DND-41 (cell line): ENCODE results near the gene PAK1.

Source experiments
- ATAC-seq: fragments of 200-7000 bp; cut with Tn5 transposase; 3 replicates; pipeline ENCODE4 v1.9.1; 2021; ENCODE audit warnings: low read depth; ENCODE audit not compliant: insufficient read depth
- DNase-seq: peaks from one replicate; pipeline ENCODE4 v3.0.0-alpha.2; 2020
- H2AFZ ChIP-seq: 2 replicates; pipeline ENCODE4 v1.6.0; 2012; ENCODE audit warnings: low read depth, low read length
- H3K27ac ChIP-seq: 2 replicates; pipeline ENCODE4 v1.5.1; 2012; ENCODE audit warnings: low read length, inconsistent platforms
- H3K27me3 ChIP-seq: fragments of 200-600 bp; sonication (generic); 2 replicates; pipeline ENCODE4 v1.6.0; 2012; ENCODE audit warnings: low read length, mild to moderate bottlenecking, inconsistent platforms; ENCODE audit not compliant: insufficient read depth, poor library complexity
- H3K36me3 ChIP-seq: 2 replicates; pipeline ENCODE4 v1.5.1; 2012; ENCODE audit warnings: low read length, inconsistent platforms; ENCODE audit not compliant: insufficient read depth
- H3K4me1 ChIP-seq: 2 replicates; pipeline ENCODE4 v1.5.1; 2012; ENCODE audit warnings: mild to moderate bottlenecking, low read length; ENCODE audit not compliant: insufficient read depth
- H3K4me2 ChIP-seq: 2 replicates; pipeline ENCODE4 v1.6.0; 2012; ENCODE audit warnings: mild to moderate bottlenecking, moderate library complexity, low read length, inconsistent platforms; ENCODE audit not compliant: insufficient read depth
- H3K4me3 ChIP-seq, 2 experiments: fragments of 200-600 bp in 1 of 2; shearing (Covaris generic) in 1 of 2; 2 replicates each; pipeline ENCODE4 v1.5.1; 2012 to 2016; ENCODE audit warnings: inconsistent platforms in 2 of 2, low read length in 2 of 2, mild to moderate bottlenecking in 2 of 2, low read depth in 1 of 2, moderate library complexity in 1 of 2
- H3K79me2 ChIP-seq: 2 replicates; pipeline ENCODE4 v1.6.0; 2012; ENCODE audit warnings: low read length, inconsistent platforms; ENCODE audit not compliant: insufficient read depth
- H3K9ac ChIP-seq: 2 replicates; pipeline ENCODE4 v1.6.0; 2012; ENCODE audit warnings: low read depth, mild to moderate bottlenecking, inconsistent platforms, low read length, moderate library complexity
- H3K9me3 ChIP-seq: 2 replicates; pipeline ENCODE4 v1.5.1; 2012; ENCODE audit warnings: low read length, moderate library complexity, mild to moderate bottlenecking, inconsistent platforms; ENCODE audit not compliant: insufficient read depth, severe bottlenecking
- H4K20me1 ChIP-seq: 2 replicates; pipeline ENCODE4 v1.6.0; 2012; ENCODE audit warnings: low read length; ENCODE audit not compliant: insufficient read depth
- EZH2 ChIP-seq: IDR thresholded peaks from 3 replicates; pipeline ENCODE4 v1.6.1; 2012; ENCODE audit warnings: borderline replicate concordance, low read depth, mild to moderate bottlenecking, moderate library complexity, low read length, inconsistent platforms; ENCODE audit not compliant: severe bottlenecking
- TF ChIP-seq, protein P1 (sequence below): IDR thresholded peaks from 2 replicates; pipeline ENCODE4 v1.5.1; 2012; ENCODE audit warnings: borderline replicate concordance, low read length, moderate library complexity, mild to moderate bottlenecking; ENCODE audit not compliant: poor library complexity, severe bottlenecking; ENCODE audit errors: extremely low read depth

PAK1 gene

DNA sequence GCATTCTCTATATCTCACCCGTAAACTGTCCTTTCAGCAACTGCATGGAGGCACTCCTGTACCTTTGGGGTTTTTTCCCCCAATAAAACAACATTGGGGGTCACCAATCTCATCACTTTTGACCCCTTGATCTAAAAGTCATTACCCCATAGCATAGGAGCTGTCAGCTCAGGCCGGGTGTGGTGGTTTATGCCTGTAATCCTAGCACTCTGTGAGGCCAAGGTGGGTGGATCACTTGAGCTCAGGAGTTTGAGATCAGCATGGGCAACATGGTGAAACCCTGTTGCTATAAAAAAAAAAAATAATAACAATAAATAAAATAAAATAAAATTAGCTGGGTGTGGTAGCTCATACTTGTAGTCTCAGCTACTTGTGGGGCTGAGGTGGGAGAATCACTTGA, 155.3 kb downstream of the PAK1 start:
- Histone ChIP-seq H3K4me1 (no peaks in the 10 kb centered on the region), H3K9me3 (no peaks in the 10 kb centered on the region), H4K20me1 (no peaks in the 10 kb centered on the region), H3K27ac (no peak overlapping the region), H3K79me2 (no peaks in the 10 kb centered on the region), H3K27me3 (no peaks in the 10 kb centered on the region), H3K4me3 (no peak overlapping the region), H3K36me3 (peaks cover 15% of the 10 kb centered on the region), H3K4me2 (no peak overlapping the region), H2AFZ (no peak overlapping the region), H3K9ac (no peak overlapping the region)
- no peak for ATAC-seq
- TF ChIP-seq EZH2, result no peak
- no peak for DNase-seq

DNA sequence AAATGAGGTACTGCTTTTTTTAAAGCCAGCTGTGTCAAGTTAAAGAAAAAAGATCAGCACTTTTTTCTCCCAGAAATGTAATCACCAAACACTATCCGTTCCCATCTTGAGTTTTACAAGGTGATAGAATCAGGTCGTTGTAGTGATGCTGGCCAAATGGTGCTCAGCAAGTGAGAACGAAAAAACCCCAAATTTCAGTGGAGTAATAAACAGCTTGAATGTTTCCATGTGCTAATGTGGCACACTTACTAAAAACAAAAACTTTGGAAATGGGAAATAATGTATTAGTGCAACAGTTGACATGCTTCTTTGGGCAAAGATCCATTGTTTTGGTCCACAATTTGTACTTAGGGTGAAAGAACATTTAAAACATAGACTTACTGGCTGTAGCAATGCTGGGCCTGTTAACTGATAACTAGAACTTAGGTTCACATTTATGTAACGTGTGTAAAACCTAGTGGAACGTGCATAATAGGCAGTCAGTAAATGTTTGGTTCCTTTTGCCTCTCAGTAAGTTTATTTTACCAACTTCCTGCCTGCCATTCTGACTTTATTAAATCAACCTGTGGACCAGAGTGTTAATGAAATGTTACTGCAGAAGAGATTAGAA, 157.1 kb downstream of the PAK1 start:
- H3K4me3 ChIP-seq, result no peak overlapping the region
- no peak overlapping the region for H2AFZ ChIP-seq
- H3K9me3 ChIP-seq, result no peaks in the 10 kb centered on the region
- ATAC-seq (no peak), DNase-seq (no peak)
- no peak overlapping the region for H3K4me2 ChIP-seq
- H3K27me3 ChIP-seq, result no peaks in the 10 kb centered on the region
- TF ChIP-seq, protein P1, sequence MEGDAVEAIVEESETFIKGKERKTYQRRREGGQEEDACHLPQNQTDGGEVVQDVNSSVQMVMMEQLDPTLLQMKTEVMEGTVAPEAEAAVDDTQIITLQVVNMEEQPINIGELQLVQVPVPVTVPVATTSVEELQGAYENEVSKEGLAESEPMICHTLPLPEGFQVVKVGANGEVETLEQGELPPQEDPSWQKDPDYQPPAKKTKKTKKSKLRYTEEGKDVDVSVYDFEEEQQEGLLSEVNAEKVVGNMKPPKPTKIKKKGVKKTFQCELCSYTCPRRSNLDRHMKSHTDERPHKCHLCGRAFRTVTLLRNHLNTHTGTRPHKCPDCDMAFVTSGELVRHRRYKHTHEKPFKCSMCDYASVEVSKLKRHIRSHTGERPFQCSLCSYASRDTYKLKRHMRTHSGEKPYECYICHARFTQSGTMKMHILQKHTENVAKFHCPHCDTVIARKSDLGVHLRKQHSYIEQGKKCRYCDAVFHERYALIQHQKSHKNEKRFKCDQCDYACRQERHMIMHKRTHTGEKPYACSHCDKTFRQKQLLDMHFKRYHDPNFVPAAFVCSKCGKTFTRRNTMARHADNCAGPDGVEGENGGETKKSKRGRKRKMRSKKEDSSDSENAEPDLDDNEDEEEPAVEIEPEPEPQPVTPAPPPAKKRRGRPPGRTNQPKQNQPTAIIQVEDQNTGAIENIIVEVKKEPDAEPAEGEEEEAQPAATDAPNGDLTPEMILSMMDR, result no peak
- no peak for TF ChIP-seq EZH2
- no peaks in the 10 kb centered on the region for H4K20me1 ChIP-seq
- H3K9ac ChIP-seq, result no peak overlapping the region
- no peaks in the 10 kb centered on the region for H3K79me2 ChIP-seq
- peaks cover under 1% of the 10 kb centered on the region; the same call in 1 of the 2 replicates for H3K36me3 ChIP-seq
- H3K4me1 ChIP-seq, result no peaks in the 10 kb centered on the region
- H3K27ac ChIP-seq, result no peak overlapping the region

DNA sequence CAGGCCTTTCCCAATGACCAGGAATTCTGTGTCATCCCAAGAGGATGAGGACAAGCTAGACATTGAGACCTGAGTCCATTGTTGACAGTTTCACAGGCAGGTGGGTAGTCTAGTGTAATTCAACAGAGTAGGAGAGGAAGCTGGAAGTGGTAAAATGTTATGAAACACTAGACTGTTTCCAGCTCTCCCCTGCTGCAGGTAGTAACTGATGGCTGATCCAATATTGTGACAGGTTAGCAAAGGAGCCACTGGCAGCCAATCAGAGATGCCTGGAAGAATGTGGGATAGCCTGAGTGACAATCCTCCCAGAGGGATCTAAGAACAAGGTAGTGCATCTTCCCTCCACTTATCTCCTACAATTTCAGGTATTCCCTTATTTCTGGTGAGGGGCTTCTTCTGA, 161.8 kb downstream of the PAK1 start:
- Histone ChIP-seq H2AFZ (no peak overlapping the region), H3K79me2 (no peaks in the 10 kb centered on the region), H3K27ac (no peak overlapping the region), H3K9ac (no peak overlapping the region), H3K27me3 (no peaks in the 10 kb centered on the region), H3K4me2 (no peak overlapping the region), H3K9me3 (no peaks in the 10 kb centered on the region), H3K36me3 (no peaks in the 10 kb centered on the region), H4K20me1 (no peaks in the 10 kb centered on the region), H3K4me3 (no peak overlapping the region), H3K4me1 (no peaks in the 10 kb centered on the region)
- no peak for DNase-seq
- TF ChIP-seq, protein P1, result no peak
- ATAC-seq, result no peak

GRCh38 chr11:77311701-77312100, 162.2 kb downstream of the PAK1 start:
- no peak overlapping the region for H3K27ac ChIP-seq
- no peak overlapping the region for H2AFZ ChIP-seq
- TF ChIP-seq EZH2, result no peak
- TF ChIP-seq, protein P1, result no peak
- H4K20me1 ChIP-seq, result no peaks in the 10 kb centered on the region
- DNase-seq (no peak), ATAC-seq (no peak)
- no peaks in the 10 kb centered on the region for H3K79me2 ChIP-seq
- no peaks in the 10 kb centered on the region for H3K9me3 ChIP-seq
- H3K9ac ChIP-seq, result no peak overlapping the region
- H3K4me2 ChIP-seq, result no peak overlapping the region
- no peaks in the 10 kb centered on the region for H3K27me3 ChIP-seq
- H3K4me1 ChIP-seq, result no peaks in the 10 kb centered on the region
- no peaks in the 10 kb centered on the region for H3K36me3 ChIP-seq
- H3K4me3 ChIP-seq, result no peak overlapping the region
